NCI-H526 treated with DMSO at 0.1 percent for 48 hours (cell line): ENCODE data around the gene PCDH9.
"Not testable (repeated sequence)": the region's sequence is repeated elsewhere in the genome, so short reads cannot be mapped to it uniquely, and the experiment has no call there.

Experiments used
- DNase-seq: peaks from one replicate; lab custom pipeline; 2025; lab: John Stamatoyannopoulos, UW

Gene PCDH9

GRCh38 chr13:66339214-66339613 lies 890.9 kb downstream of the PCDH9 start:
- no peak for DNase-seq

DNA sequence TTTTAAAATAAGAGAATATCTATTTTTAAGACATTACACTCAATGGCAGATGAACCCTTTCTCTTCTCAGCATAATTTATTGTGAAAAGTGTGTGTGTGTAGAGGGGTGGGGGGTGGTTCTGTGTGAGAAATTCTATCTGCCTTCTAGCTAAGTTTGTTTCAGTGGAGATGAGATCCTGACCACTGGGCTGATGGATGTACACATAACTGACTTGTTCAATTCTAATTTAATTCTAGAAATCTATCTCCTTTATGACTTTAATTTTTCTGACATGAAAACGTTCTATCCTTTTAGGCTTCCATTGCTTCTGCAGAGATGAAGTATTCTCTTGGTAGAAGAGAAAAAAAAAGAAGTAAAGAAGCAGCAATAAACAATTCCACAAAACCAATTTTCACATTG lies 891.6 kb downstream of the PCDH9 start:
- no peak for DNase-seq

DNA sequence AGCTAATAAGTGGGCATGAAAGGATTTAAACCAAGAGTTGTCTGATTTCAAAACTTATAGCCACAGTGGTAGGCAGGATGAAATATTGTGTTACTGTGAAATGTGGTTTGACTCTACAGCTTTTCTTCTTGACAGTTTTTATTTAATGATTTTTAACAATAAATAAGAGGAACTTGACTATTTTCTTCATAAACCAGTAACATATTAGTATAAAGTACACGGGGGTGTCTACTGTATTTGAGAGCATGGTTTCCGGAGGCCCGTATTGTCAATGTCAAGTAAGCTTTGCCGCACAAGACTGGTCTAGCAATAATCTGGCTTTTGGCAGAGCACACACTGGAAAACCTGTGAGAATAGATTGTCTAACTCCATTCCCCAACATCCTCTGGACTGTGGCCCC lies 894.5 kb downstream of the PCDH9 start:
- DNase-seq, result no peak

GRCh38 chr13:66329988-66330451 lies 900.1 kb downstream of the PCDH9 start:
- DNase-seq, result no peak

DNA sequence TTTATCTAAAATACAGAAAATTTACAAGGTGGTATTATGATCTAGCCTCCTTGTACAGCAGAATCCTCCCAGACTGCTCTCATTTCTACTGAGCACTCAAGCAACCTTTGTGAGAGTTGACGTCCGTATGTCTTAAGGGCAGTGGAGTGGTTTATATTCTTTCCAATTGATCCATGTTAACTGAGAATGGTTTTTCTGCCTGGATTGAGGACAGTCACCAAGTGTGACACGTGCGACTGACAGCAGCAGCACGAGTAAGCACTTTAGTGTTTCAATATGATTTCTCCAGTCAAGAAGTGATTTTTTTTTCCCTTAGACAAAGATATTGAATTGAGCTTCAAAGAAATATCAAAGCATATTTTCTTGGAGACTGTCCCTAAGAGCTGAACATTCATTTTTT lies 901.7 kb downstream of the PCDH9 start:
- no peak for DNase-seq

GRCh38 chr13:66323745-66324347 lies 906.3 kb downstream of the PCDH9 start:
- DNase-seq, result no peak

- no peak for DNase-seq
Observed at GRCh38 chr13:66322936-66323335, 907.2 kb downstream of the PCDH9 start.

- no peak for DNase-seq
Observed at GRCh38 chr13:66322193-66322740, 907.9 kb downstream of the PCDH9 start.

DNA sequence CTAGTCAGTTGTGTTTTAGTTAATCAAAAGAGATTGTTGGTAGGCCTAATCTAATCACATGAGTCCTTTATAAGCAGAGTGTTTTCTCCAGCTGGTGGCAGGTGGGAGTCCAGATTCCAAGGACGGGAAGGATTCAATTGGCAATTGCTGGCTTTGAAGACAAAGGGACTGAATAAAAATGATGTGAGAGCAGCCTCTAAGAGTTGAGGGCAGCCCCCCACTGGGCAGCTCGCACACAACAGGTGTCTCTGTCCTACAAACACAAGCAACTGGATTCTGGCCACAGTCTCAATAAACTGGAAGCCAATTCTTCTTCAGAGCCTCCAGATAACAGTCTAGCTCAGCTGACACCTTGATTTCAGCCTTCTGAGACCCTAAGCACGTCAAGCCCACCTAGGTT lies 915.2 kb downstream of the PCDH9 start:
- no peak for DNase-seq

GRCh38 chr13:66313413-66313812 lies 916.7 kb downstream of the PCDH9 start:
- DNase-seq, result no peak

- no peak for DNase-seq
Observed at GRCh38 chr13:66312312-66313087, 917.6 kb downstream of the PCDH9 start.

DNA sequence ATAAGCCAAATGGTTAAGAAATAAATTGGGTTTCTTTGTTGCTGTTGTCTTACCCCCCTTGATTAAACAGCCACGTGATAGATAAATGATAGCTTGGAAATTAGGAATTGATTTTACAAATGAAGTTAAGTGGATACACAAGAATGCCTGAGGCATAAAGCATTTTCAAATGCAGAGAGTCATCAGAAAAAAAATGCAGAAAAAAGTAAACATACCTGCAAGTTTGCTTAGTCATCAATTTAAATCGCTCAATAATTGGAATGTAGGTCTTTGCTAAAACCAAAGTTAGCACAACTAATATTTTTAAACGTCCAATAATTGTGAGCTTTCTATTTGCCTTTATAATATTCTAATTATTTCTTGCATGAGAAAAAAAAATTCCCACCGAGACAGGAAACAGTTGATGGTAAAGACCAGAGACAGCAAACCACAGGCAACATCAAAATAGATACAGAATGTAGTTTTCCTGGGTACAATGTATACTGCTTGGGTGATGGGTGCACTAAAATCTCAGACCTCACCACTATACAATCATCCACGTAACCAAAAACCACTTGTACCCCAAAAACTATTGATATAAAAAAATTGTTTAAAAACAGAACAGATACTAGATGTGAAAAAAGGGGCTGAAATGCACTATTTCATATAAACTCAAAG lies 924.0 kb downstream of the PCDH9 start:
- DNase-seq, result no peak

DNA sequence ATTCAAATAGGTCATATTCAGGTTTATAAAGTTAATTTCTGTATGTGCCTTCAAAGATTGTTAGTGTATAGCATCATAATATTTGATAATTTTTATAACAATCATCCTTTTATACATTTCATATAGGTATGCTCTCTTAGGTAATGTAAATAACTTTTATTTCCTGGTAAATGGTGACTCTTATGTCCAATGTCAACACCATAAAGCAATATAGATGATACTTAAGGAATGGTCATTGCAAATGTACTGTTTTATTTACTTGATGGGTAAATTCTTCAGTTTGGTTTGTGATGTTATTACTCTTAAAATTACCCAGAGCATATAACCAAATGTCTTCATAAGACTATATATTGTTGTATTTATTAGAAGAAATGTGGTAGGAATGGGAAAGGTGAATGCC lies 928.7 kb downstream of the PCDH9 start:
- DNase-seq, result peak; percentile 47

DNA sequence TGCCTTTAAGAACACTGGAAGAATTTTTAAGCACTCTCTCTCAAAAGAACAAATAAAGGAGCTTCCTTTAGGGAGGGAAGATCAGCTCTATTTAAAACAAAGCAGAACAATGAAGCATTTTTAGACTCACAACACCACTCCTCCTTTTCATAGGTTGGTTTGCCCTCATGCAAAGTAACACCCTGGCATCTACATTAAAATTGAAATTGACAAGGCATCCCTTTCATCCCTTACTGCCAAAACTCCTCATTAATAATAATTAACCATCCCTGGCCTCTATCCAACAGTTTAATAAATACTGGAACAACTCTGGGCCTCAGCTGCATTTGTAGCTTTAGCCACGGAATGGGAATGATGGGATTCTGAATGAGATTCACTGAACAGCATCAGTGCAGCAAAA lies 929.1 kb downstream of the PCDH9 start:
- peak; percentile 97 for DNase-seq

DNA sequence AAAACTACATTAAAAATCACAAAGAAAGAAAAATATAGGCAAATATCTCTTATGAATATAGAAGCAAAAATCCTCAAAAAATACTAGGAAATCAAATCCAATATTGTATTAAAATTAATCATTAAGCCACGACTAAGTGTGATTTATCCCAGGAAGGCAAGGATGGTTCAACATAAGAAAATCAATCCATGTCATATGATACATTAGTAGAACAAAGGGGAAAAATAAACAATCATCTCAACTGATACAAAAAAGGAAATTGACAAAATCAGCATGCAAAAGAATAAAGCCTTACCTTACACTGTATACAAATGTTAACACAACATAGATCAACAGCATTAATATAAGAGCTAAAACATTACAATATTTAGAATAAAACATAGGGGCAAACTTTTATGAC lies 933.3 kb downstream of the PCDH9 start:
- DNase-seq, result no peak

GRCh38 chr13:66296328-66296727 lies 933.8 kb downstream of the PCDH9 start:
- DNase-seq, result no peak

GRCh38 chr13:66286806-66287205 lies 943.3 kb downstream of the PCDH9 start:
- DNase-seq, result not testable (repeated sequence)

DNA sequence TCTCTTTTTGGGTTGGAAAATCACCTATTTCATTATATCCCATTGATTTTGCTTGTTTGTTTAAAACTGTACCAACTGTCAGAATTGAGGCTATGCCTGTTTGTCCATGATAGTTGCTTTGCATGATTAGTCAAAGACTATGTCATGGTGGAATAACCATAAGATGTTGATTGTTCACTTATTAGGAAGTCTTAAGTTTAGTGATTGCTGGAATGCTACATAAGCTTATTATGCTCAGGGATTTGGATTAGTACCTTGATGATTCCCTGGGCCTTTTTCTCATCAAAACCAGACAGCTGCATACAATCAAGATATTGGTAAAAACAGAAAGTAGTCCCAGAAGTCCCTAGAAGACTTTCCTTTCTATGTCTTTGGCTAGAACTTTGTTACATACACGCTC lies 954.7 kb downstream of the PCDH9 start:
- DNase-seq, result no peak

DNA sequence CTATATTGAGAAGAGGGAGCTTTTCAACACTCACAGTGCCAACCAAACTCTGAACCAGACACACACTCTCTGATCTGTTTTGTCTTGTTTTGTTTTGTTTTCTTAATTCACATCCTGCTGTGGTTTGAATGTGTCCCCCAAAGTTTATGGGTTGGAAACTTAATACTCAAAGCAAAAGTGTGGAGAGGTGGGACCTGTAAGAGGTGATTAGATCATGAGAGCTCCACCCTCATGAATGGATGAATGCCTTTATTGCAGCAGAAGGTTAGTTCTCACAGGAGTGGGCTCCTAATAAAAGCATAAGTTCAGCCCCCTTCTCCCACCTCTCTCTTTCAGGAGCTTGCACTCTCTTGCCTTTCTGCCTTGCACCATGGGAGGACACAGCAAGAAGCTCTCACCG lies 957.1 kb downstream of the PCDH9 start:
- no peak for DNase-seq

GRCh38 chr13:66266761-66267160 lies 963.4 kb downstream of the PCDH9 start:
- DNase-seq, result no peak

- DNase-seq, result no peak
Observed at GRCh38 chr13:66266348-66266747, 963.8 kb downstream of the PCDH9 start.

- DNase-seq, result no peak
Observed at GRCh38 chr13:66265371-66265770, 964.8 kb downstream of the PCDH9 start.

- no peak for DNase-seq
Observed at GRCh38 chr13:66264971-66265370, 965.2 kb downstream of the PCDH9 start.
